ENCODE data around the gene SMIM20.
"Not testable (repeated sequence)": the region's sequence is repeated elsewhere in the genome, so short reads cannot be mapped to it uniquely, and the experiment has no call there.

Gene SMIM20

DNA sequence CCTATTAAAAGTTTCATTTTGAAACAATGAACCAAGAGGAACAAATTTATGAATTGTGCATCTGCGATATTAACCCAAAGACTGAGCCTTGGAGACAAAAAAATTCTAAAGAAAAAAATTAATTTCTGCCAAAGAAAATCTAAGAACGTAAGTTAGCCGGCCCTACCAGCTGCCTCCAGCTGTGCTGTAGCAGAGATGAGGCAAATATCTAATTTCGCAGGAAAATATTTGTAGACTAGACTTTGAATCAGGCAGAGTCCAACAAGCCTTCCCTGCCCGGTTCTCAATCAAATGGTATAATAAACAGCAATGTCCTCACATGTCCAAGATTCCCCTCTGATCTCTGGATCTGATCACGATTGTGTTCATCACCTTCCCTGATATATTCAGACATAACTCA lies 21.2 kb upstream of the SMIM20 start:
- DNase-seq (ENCODE audit: low read depth, low spot score), result no peak
- H3K4me1 ChIP-seq (ENCODE audit: insufficient read depth, insufficient read length), result no peaks in the 10 kb centered on the region
- no peak for TF ChIP-seq ZNF274 (IDR thresholded peaks at IDR 0.05; ENCODE audit: low read depth, low read length)
- no peak for TF ChIP-seq SUZ12 (IDR thresholded peaks at IDR 0.05; ENCODE audit: extremely low read depth, insufficient read depth, insufficient read length)
- no peak for TF ChIP-seq YY1 (IDR thresholded peaks at IDR 0.05; ENCODE audit: insufficient read depth, insufficient read length)
- no peaks in the 10 kb centered on the region for H3K9me3 ChIP-seq (ENCODE audit: insufficient read depth, low read length)
- H3K4me3 ChIP-seq (ENCODE audit: insufficient read length, low read depth), result no peak overlapping the region
- no peaks in the 10 kb centered on the region for H3K27me3 ChIP-seq (ENCODE audit: insufficient read depth, insufficient read length)
- no peak overlapping the region for H3K9ac ChIP-seq (ENCODE audit: insufficient read length, low read depth)
- no peaks in the 10 kb centered on the region for H3K36me3 ChIP-seq (ENCODE audit: insufficient read depth, insufficient read length, low read length)

DNA sequence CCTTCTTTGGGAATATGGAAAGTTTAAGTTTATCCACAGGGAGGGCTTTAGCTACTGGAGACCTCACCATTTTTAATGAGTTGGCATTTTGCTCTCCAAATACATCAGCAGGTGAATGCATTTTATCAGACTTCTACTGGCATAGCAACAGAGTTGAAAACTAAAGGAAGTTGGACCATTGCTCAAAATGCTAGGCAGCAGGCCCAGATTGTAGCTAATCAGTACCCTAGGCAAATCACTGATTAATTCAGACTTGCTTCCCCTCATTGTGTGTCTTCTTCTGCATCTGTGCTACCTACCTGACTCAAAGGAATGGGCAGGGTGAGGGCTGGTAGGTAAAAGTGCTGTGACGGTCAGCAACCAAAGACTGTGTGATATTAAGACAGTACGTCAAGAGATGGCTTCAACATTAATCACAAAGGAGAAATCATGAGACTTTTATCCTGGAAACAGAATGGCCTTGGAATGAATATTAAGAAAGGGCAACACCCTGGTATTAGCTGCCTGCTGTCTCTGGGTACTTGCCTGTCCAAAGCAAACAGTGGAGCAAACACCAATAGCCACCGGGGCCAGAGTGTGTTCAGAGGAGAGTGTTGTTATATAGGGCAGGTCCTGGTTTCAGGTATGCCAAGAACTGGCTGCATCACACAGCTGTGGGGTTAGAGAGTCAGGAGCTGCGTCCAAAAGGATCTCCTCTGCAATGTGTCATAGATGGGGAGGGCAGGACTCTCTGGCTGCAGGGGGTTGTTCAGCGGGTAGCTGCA lies 17.1 kb upstream of the SMIM20 start:
- Histone ChIP-seq H3K36me3 (ENCODE audit: insufficient read depth, insufficient read length, low read length) (no peaks in the 10 kb centered on the region), H3K9me3 (ENCODE audit: insufficient read depth, low read length) (no peaks in the 10 kb centered on the region), H3K9ac (ENCODE audit: insufficient read length, low read depth) (no peak overlapping the region), H3K27me3 (ENCODE audit: insufficient read depth, insufficient read length) (no peaks in the 10 kb centered on the region), H3K4me3 (ENCODE audit: insufficient read length, low read depth) (no peak overlapping the region), H3K4me1 (ENCODE audit: insufficient read depth, insufficient read length) (no peaks in the 10 kb centered on the region)
- TF ChIP-seq YY1 (IDR thresholded peaks at IDR 0.05; ENCODE audit: insufficient read depth, insufficient read length) (no peak), ZNF274 (IDR thresholded peaks at IDR 0.05; ENCODE audit: low read depth, low read length) (no peak), SUZ12 (IDR thresholded peaks at IDR 0.05; ENCODE audit: extremely low read depth, insufficient read depth, insufficient read length) (no peak)
- no peak for DNase-seq (ENCODE audit: low read depth, low spot score)

DNA sequence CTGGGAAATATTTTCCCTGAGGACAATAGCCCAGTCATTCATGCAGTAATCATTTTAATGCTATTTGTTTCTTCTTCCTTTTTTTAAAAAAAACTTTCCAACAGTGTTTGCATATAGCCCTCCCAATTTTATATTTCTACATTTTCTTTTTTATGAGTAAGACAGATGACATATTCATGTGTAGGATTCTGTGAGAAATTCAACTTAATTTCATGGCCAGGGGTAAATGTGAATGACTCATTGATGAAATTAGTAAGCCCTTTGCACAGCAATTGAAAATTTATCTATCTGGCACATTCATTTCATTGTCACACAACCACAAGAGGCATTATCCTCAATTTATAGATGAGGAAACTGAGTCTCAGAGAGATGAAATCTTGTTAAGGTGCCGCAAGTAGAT lies 13.7 kb upstream of the SMIM20 start:
- no peak overlapping the region for H3K4me3 ChIP-seq (ENCODE audit: insufficient read length, low read depth)
- no peak overlapping the region for H3K9ac ChIP-seq (ENCODE audit: insufficient read length, low read depth)
- no peak for TF ChIP-seq ZNF274 (IDR thresholded peaks at IDR 0.05; ENCODE audit: low read depth, low read length)
- TF ChIP-seq YY1 (IDR thresholded peaks at IDR 0.05; ENCODE audit: insufficient read depth, insufficient read length), result no peak
- no peak for TF ChIP-seq SUZ12 (IDR thresholded peaks at IDR 0.05; ENCODE audit: extremely low read depth, insufficient read depth, insufficient read length)
- no peaks in the 10 kb centered on the region for H3K9me3 ChIP-seq (ENCODE audit: insufficient read depth, low read length)
- DNase-seq (ENCODE audit: low read depth, low spot score), result no peak
- H3K27me3 ChIP-seq (ENCODE audit: insufficient read depth, insufficient read length), result no peaks in the 10 kb centered on the region
- no peaks in the 10 kb centered on the region for H3K36me3 ChIP-seq (ENCODE audit: insufficient read depth, insufficient read length, low read length)
- no peaks in the 10 kb centered on the region for H3K4me1 ChIP-seq (ENCODE audit: insufficient read depth, insufficient read length)

DNA sequence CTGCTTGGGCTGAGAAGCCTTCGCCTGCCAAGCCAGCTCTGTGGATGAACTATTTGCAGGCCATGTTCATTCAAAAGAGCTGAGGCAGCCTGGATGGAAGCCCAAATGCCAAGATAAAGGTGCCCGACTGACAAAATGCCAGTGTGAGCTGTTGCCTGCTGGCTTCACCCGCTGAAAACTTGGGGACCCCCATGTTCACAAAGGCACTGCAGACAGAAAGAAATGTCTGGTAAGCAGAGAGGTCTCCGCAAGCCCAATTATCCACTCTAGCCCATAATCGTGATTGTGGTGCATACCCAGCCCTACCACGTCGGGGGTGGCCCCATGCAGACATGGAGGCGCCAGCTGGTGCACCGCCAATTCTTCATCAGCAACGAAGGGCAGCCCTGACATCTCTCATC lies 13.0 kb upstream of the SMIM20 start:
- Histone ChIP-seq H3K4me3 (ENCODE audit: insufficient read length, low read depth) (no peak overlapping the region), H3K36me3 (ENCODE audit: insufficient read depth, insufficient read length, low read length) (no peaks in the 10 kb centered on the region), H3K27me3 (ENCODE audit: insufficient read depth, insufficient read length) (no peaks in the 10 kb centered on the region), H3K9me3 (ENCODE audit: insufficient read depth, low read length) (no peaks in the 10 kb centered on the region), H3K9ac (ENCODE audit: insufficient read length, low read depth) (no peak overlapping the region), H3K4me1 (ENCODE audit: insufficient read depth, insufficient read length) (no peaks in the 10 kb centered on the region)
- DNase-seq (ENCODE audit: low read depth, low spot score), result no peak
- TF ChIP-seq SUZ12 (IDR thresholded peaks at IDR 0.05; ENCODE audit: extremely low read depth, insufficient read depth, insufficient read length), result no peak
- no peak for TF ChIP-seq YY1 (IDR thresholded peaks at IDR 0.05; ENCODE audit: insufficient read depth, insufficient read length)
- no peak for TF ChIP-seq ZNF274 (IDR thresholded peaks at IDR 0.05; ENCODE audit: low read depth, low read length)

DNA sequence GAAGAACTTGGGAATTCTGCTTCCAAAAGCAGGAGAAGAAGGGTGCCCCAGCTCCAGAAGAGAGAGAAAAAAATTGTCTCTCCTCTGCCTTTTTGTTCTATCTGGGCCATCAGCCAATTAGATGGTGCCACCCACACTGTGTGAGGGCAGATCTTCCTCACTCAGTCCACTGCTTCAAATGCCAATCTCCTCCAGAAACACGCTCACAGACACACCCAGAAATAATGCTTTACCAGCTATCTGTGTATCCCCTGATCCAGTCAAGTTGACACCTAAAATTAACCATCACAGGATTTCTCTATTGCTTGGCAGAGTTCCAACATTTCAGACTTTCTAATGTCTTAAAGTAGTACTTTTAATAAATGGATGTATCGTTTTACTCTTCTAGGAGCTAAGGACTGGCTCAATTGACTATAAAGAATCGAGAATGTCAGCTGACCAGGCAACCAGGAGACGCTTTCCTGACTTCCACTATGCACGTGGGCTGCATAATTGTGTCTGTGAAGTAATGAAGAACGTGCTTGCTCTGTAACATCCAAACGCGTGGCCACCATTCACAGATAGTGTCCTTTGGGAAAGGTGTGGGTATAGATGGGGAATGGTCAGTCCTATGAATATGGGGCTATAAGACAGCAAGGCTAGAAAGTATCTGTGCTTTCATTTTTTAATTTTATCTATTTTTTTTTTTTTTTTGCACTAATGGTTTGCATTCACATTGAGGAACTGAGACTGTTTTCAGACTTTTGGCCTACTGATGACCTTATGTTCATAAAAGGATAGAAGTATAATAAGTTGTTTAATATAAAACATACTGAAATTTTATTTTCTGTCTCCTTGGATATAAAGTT lies 9.9 kb upstream of the SMIM20 start:
- Histone ChIP-seq H3K4me1 (ENCODE audit: insufficient read depth, insufficient read length) (no peaks in the 10 kb centered on the region), H3K9me3 (ENCODE audit: insufficient read depth, low read length) (peaks cover 6% of the 10 kb centered on the region; the same call in 1 of the 2 replicates), H3K9ac (ENCODE audit: insufficient read length, low read depth) (no peak overlapping the region), H3K4me3 (ENCODE audit: insufficient read length, low read depth) (no peak overlapping the region), H3K27me3 (ENCODE audit: insufficient read depth, insufficient read length) (no peaks in the 10 kb centered on the region), H3K36me3 (ENCODE audit: insufficient read depth, insufficient read length, low read length) (no peaks in the 10 kb centered on the region)
- DNase-seq (ENCODE audit: low read depth, low spot score), result no peak
- no peak for TF ChIP-seq ZNF274 (IDR thresholded peaks at IDR 0.05; ENCODE audit: low read depth, low read length)
- TF ChIP-seq SUZ12 (IDR thresholded peaks at IDR 0.05; ENCODE audit: extremely low read depth, insufficient read depth, insufficient read length), result no peak
- TF ChIP-seq YY1 (IDR thresholded peaks at IDR 0.05; ENCODE audit: insufficient read depth, insufficient read length), result no peak

DNA sequence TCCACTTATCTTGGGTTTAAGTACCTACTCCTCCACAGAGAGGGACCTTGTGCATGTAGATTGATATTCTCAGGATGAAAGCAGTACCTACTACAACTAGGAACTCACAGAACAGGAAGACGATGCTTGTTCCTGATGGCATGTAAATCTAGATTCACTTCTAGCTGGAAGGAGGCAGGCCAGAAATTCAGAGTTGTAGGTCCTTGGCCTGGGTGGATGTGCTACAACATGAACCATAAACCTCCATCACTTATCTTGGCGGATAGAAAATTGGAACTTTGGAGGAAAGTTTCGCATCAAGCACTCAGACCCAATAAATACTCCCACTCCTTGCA lies 9.3 kb upstream of the SMIM20 start:
- Histone ChIP-seq H3K36me3 (ENCODE audit: insufficient read depth, insufficient read length, low read length) (no peaks in the 10 kb centered on the region), H3K9me3 (ENCODE audit: insufficient read depth, low read length) (peaks cover 12% of the 10 kb centered on the region), H3K4me1 (ENCODE audit: insufficient read depth, insufficient read length) (no peaks in the 10 kb centered on the region), H3K4me3 (ENCODE audit: insufficient read length, low read depth) (no peak overlapping the region), H3K27me3 (ENCODE audit: insufficient read depth, insufficient read length) (no peaks in the 10 kb centered on the region), H3K9ac (ENCODE audit: insufficient read length, low read depth) (no peak overlapping the region)
- no peak for TF ChIP-seq SUZ12 (IDR thresholded peaks at IDR 0.05; ENCODE audit: extremely low read depth, insufficient read depth, insufficient read length)
- no peak for TF ChIP-seq ZNF274 (IDR thresholded peaks at IDR 0.05; ENCODE audit: low read depth, low read length)
- no peak for TF ChIP-seq YY1 (IDR thresholded peaks at IDR 0.05; ENCODE audit: insufficient read depth, insufficient read length)
- DNase-seq (ENCODE audit: low read depth, low spot score), result no peak

DNA sequence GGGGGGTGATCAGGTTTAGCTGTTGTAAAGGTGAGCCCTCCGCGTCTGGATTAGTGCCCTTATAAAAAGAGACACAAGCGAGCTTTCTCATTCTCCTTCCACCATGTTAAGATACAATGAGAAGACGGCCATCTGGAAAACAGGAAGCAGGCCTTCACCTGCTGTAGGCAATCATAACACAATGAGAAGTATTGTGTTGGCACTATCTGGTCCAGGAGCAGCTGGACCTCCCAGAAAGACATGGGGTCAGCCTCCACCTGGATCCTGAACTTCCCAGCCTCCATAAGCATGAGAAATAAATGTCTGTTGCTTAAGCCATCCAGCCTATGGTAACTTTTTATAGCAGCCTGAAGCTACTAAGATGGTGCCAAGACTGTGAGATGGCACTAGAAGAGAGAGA lies 8.6 kb upstream of the SMIM20 start:
- no peaks in the 10 kb centered on the region for H3K27me3 ChIP-seq (ENCODE audit: insufficient read depth, insufficient read length)
- H3K9ac ChIP-seq (ENCODE audit: insufficient read length, low read depth), result no peak overlapping the region
- no peaks in the 10 kb centered on the region for H3K4me1 ChIP-seq (ENCODE audit: insufficient read depth, insufficient read length)
- no peak overlapping the region for H3K4me3 ChIP-seq (ENCODE audit: insufficient read length, low read depth)
- no peak for DNase-seq (ENCODE audit: low read depth, low spot score)
- TF ChIP-seq YY1 (IDR thresholded peaks at IDR 0.05; ENCODE audit: insufficient read depth, insufficient read length), result no peak
- TF ChIP-seq SUZ12 (IDR thresholded peaks at IDR 0.05; ENCODE audit: extremely low read depth, insufficient read depth, insufficient read length), result no peak
- TF ChIP-seq ZNF274 (IDR thresholded peaks at IDR 0.05; ENCODE audit: low read depth, low read length), result no peak
- H3K9me3 ChIP-seq (ENCODE audit: insufficient read depth, low read length), result peaks cover 17% of the 10 kb centered on the region
- no peaks in the 10 kb centered on the region for H3K36me3 ChIP-seq (ENCODE audit: insufficient read depth, insufficient read length, low read length)

DNA sequence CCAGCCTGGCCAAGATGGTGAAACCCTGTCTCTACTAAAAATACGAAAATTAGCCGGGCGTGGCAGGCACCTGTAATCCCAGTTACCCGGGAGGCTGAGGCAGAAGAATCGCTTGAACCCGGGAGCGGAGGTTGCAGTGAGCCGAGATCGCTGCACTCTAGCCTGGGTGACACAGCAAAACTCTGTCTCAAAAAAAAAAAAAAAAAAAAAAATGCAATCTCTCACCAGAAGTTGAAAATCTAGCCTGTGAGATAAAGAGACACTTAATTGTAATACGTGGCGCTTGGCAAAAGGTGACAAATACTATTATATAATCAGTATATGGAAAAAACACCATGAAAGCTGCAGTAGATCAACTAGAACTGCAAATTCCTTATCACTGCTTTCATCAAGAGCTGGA lies 7.9 kb upstream of the SMIM20 start:
- not testable (repeated sequence) for H3K9ac ChIP-seq (ENCODE audit: insufficient read length, low read depth); H3K27me3 ChIP-seq (ENCODE audit: insufficient read depth, insufficient read length); H3K36me3 ChIP-seq (ENCODE audit: insufficient read depth, insufficient read length, low read length); H3K4me1 ChIP-seq (ENCODE audit: insufficient read depth, insufficient read length); DNase-seq (ENCODE audit: low read depth, low spot score); H3K4me3 ChIP-seq (ENCODE audit: insufficient read length, low read depth)
- peaks cover 22% of the 10 kb centered on the region for H3K9me3 ChIP-seq (ENCODE audit: insufficient read depth, low read length)
